ENCODE data around the gene USP16. TPM values are rescaled to one million over a fixed set of nuclear protein-coding genes. Genes with fewer than 3 reads are reported as not detected.

The USP16 gene
- total RNA-seq, 1 donor from 2014 or later = 20.9 TPM

- peaks cover 7% of the 10 kb centered on the region for H3K4me1 Mint-ChIP-seq (ENCODE audit: low read depth)
- no peak overlapping the region for H3K27ac Mint-ChIP-seq (ENCODE audit: unreplicated experiment)
- H3K27me3 Mint-ChIP-seq (ENCODE audit: low read depth) = no peaks in the 10 kb centered on the region
- DNase-seq (ENCODE audit: low spot score) = no peak
- no peaks in the 10 kb centered on the region for H3K36me3 Mint-ChIP-seq (ENCODE audit: low read depth)
- TF ChIP-seq CTCF (IDR thresholded peaks at IDR 0.05) = no peak
- H3K9me3 Mint-ChIP-seq (ENCODE audit: low read depth) = no peaks in the 10 kb centered on the region
- H3K4me3 Mint-ChIP-seq (ENCODE audit: unreplicated experiment) = no peak overlapping the region
Measured at GRCh38 chr21:29084372-29084771, 59.9 kb downstream of the USP16 start.

DNA sequence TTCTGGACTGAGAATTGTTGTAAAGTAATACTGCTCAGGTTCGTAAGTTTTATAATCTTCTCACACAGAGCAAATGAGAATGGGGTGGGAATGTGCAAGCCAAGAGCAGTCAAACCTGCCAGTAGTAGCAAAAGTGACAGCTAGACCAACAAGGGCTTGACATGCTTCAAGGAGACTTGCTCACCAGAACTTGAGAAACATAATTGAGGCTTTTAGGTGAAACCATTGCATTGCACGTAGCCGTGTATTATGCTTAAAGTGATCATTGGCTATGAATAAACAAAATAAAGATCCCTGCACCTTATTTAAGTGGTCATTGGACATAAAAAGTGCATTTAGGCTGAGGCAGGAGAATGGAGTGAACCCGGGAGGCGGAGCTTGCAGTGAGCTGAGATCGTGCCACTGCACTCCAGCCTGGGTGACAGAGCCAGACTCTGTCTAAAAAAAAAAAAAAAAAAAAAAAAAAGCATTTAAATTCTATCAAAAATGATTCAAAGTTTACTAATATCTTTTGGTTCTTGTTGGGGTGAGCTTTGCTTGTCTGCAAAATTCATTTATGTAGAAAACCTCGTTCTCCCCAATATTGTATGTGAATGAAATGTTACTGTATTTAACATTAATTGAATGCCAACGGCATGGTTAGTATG, 60.8 kb downstream of the USP16 start:
- no peaks in the 10 kb centered on the region for H3K9me3 Mint-ChIP-seq (ENCODE audit: low read depth)
- DNase-seq (ENCODE audit: low spot score) = no peak
- H3K27me3 Mint-ChIP-seq (ENCODE audit: low read depth) = no peaks in the 10 kb centered on the region
- no peaks in the 10 kb centered on the region for H3K36me3 Mint-ChIP-seq (ENCODE audit: low read depth)
- peaks cover 14% of the 10 kb centered on the region for H3K4me1 Mint-ChIP-seq (ENCODE audit: low read depth)
- no peak for TF ChIP-seq CTCF (IDR thresholded peaks at IDR 0.05)
- H3K4me3 Mint-ChIP-seq (ENCODE audit: unreplicated experiment) = no peak overlapping the region
- no peak overlapping the region for H3K27ac Mint-ChIP-seq (ENCODE audit: unreplicated experiment)

DNA sequence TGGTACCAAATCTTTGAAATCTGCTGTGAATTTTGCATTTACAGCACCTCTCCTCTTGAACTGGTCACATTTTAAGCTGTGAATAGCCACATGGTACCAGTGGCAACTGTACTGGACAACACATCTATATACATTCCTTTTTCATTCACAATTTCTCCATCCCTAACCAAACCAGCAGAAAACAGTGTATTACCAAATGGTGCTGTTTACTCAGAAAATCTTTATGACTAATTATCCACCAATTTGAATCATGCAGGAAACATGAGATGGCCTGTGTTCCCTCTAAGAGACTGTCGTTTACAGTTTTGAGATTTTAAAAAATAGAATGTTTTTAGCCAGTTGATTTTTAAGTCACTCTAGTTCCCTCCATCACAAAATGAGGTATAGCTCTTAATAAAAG, 66.6 kb downstream of the USP16 start:
- Mint-ChIP-seq H3K4me3 (ENCODE audit: unreplicated experiment) (no peak overlapping the region), H3K9me3 (ENCODE audit: low read depth) (no peaks in the 10 kb centered on the region), H3K4me1 (ENCODE audit: low read depth) (peaks cover 42% of the 10 kb centered on the region), H3K36me3 (ENCODE audit: low read depth) (no peaks in the 10 kb centered on the region), H3K27me3 (ENCODE audit: low read depth) (no peaks in the 10 kb centered on the region), H3K27ac (ENCODE audit: unreplicated experiment) (peak overlapping the region; percentile 72)
- no peak for DNase-seq (ENCODE audit: low spot score)
- no peak for TF ChIP-seq CTCF (IDR thresholded peaks at IDR 0.05)

DNA sequence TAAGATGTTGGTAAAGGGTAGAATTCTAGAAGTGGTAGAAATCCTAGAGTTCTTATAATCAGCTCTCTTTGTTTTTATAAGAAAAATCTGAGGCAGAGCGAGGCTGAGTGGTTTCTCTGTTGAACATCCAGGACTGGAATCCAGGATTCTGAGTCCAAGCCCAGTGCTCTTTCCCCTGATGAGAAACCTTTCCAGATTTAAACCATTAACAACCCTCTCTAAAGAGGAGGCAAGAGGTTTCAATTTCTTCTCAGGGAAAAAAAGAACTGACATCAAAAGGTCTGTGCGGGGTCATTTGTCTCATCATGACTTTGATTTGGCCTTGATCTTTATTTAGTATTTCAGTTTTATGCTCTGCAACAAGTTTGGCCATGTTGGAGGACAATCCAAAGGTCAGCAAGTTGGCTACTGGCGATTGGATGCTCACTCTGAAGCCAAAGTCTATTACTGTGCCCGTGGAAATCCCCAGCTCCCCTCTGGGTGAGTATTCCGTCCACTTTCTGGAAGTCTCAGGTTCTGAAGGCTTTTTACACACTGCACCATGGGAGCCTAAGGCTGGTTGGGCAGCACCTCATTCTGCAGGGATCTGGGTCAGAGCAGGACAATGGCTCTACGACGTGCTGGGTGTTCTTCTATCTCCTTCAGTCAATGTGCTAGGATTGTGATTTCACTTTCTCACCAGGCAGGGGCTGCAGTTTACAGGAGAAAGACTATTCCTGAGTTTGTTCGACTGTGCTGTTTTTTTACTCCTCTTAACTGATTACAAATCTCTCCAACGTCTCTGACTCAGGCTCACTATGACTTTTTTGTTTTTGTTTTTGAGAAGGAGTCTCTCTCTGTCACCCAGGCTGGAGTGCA, 67.9 kb downstream of the USP16 start:
- Mint-ChIP-seq H3K9me3 (ENCODE audit: low read depth) (no peaks in the 10 kb centered on the region), H3K27ac (ENCODE audit: unreplicated experiment) (peak overlapping the region; percentile 84), H3K4me1 (ENCODE audit: low read depth) (peaks cover 42% of the 10 kb centered on the region), H3K36me3 (ENCODE audit: low read depth) (no peaks in the 10 kb centered on the region), H3K4me3 (ENCODE audit: unreplicated experiment) (peak overlapping the region; percentile 8), H3K27me3 (ENCODE audit: low read depth) (no peaks in the 10 kb centered on the region)
- peak; percentile 67 for TF ChIP-seq CTCF (IDR thresholded peaks at IDR 0.05)
- no peak for DNase-seq (ENCODE audit: low spot score)

- Mint-ChIP-seq H3K9me3 (ENCODE audit: low read depth) (no peaks in the 10 kb centered on the region), H3K27ac (ENCODE audit: unreplicated experiment) (no peak overlapping the region), H3K36me3 (ENCODE audit: low read depth) (no peaks in the 10 kb centered on the region), H3K4me1 (ENCODE audit: low read depth) (peaks cover 39% of the 10 kb centered on the region), H3K27me3 (ENCODE audit: low read depth) (no peaks in the 10 kb centered on the region), H3K4me3 (ENCODE audit: unreplicated experiment) (no peak overlapping the region)
- DNase-seq (ENCODE audit: low spot score) = no peak
- TF ChIP-seq CTCF (IDR thresholded peaks at IDR 0.05) = no peak
Measured at GRCh38 chr21:29096218-29097015, 71.9 kb downstream of the USP16 start.

All from chondrocyte (in vitro differentiated cells).